Sigmoid colon (tissue), 7 donors: ENCODE results near the gene PRCP. TPM values are rescaled to one million over a fixed set of nuclear protein-coding genes. Genes with fewer than 3 reads are reported as not detected.

Source experiments
- DNase-seq: peaks from one replicate; pipeline ENCODE4 v3.0.0-alpha.2; 2019
- H3K27ac ChIP-seq, 4 donors: fragments of 200-600 bp; sonication (generic); one replicate each; pipeline ENCODE4 v1.5.1; 2016 to 2019; ENCODE audit warnings: mild to moderate bottlenecking in 1 of 4
- H3K27me3 ChIP-seq, 3 donors: fragments of 200-600 bp; sonication (generic); one replicate each; pipeline ENCODE4 v1.5.1; 2019; ENCODE audit warnings: mild to moderate bottlenecking in 1 of 3
- H3K36me3 ChIP-seq, 4 donors: fragments of 200-600 bp; sonication (generic); one replicate each; pipeline ENCODE4 v1.5.1; 2016 to 2019
- H3K4me1 ChIP-seq, 4 donors: fragments of 200-600 bp; sonication (generic); one replicate each; pipeline ENCODE4 v1.5.1; 2017 to 2019
- H3K4me3 ChIP-seq, 4 donors: fragments of 200-600 bp; sonication (generic); one replicate each; pipeline ENCODE4 v1.5.1; 2017 to 2019; ENCODE audit warnings: mild to moderate bottlenecking in 2 of 4, moderate library complexity in 1 of 4
- H3K9me3 ChIP-seq, 4 donors: fragments of 200-600 bp in 3 of 4; sonication (generic) in 3 of 4; one replicate each; pipeline versions ENCODE4 v1.5.1 to v1.6.1; 2013 to 2019
- EP300 ChIP-seq, 4 donors: sonication (generic); formaldehyde crosslinking; IDR thresholded peaks; one replicate each; pipeline ENCODE4 v1.6.1; 2017; ENCODE audit warnings: antibody characterized with exemption in 4 of 4
- POLR2A ChIP-seq, 2 donors: fragments of 450-650 bp; IDR thresholded peaks; one replicate each; pipeline ENCODE4 v1.6.1; 2016; ENCODE audit warnings: antibody characterized with exemption in 2 of 2, mild to moderate bottlenecking in 2 of 2, moderate library complexity in 2 of 2
- POLR2AphosphoS5 ChIP-seq, 4 donors: sonication (generic); formaldehyde crosslinking; IDR thresholded peaks; one replicate each; pipeline ENCODE4 v1.6.1; 2017; ENCODE audit warnings: antibody characterized with exemption in 4 of 4
- WGBS, 2 donors: extraction: QIAGEN DNeasy Blood & Tissue Kit; methylation state at CpG; one replicate each; pipeline ENCODE4 v1.1.7; 2013; 5-methylcytosine and 5-hydroxymethylcytosine counted together
- intact Hi-C: fragments of 100-400 bp; cut with DNase I; formaldehyde crosslinking; loops from one replicate; pipeline ENCODE4 v1.15.1; 2023
- polyA plus RNA-seq, 3 donors: library from polyadenylated mRNA; stranded (reverse); fragments of 200-250 nt; gene quantifications; one replicate each; pipeline ENCODE4 v1.2.3, GENCODE V29; 2013
- total RNA-seq, 4 donors: library from RNA; depleted of rRNA; stranded (reverse); fragments of >200 nt; gene quantifications; one replicate each; pipeline ENCODE4 v1.1.0, GENCODE V29; 2016
- TF ChIP-seq, protein P1 (sequence below), 4 experiments: fragments of 450-650 bp in 3 of 4; fragments of 200-600 bp in 1 of 4; IDR thresholded peaks; one replicate each; pipeline ENCODE4 v1.5.1; 2016 to 2019; ENCODE audit warnings: antibody characterized with exemption in 4 of 4, mild to moderate bottlenecking in 3 of 4, moderate library complexity in 2 of 4
- donor health status: healthy with polysubstance abuse.
- donor health status: Bipolar disorder and iron deficiency.
- donor health status: healthy.

Gene PRCP
- total and polyA plus RNA-seq, 7 donors: 12.6 to 40.2 (median 31.1) TPM

DNA sequence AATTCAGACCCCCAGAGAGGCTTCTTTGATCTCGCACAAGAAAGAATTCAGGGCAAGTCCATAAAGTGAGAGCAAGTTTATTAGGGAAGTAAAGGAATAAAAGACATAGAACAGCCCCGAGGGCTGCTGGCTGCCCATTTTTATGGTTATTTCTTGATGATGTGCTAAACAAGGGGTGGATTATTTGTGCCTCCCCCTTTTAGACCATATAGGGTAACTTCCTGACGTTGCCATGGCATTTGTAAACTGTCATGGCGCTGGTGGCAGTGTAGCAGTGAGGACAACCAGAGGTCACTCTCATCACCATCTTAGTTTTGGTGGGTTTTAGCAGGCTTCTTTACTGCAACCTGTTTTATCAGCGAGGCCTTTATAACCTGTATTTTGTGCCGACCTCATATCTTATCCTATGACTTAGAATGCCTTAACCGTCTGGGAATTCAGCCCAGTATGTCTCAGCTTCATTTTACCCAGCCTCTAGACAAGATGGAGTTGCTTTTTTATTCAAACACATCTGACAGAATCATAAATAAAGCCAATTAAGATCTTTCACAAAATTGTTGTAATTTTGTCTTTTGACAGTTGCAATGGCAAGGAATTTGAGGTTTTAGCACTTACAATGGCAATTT lies 8.9 kb upstream of the PRCP start:
- Histone ChIP-seq H3K27ac (no peak overlapping the region), H3K4me3 (no peak overlapping the region), H3K27me3 (no peaks in the 10 kb centered on the region), H3K9me3 (no peaks in the 10 kb centered on the region), H3K36me3 (no peaks in the 10 kb centered on the region), H3K4me1 (no peaks in the 10 kb centered on the region)
- WGBS, 2 donors: 28 to 72% methylated on average over 7 of the region's 7 CpGs
- no peak for DNase-seq
- TF ChIP-seq EP300 (IDR thresholded peaks at IDR 0.05): no peak
- TF ChIP-seq, protein P1, sequence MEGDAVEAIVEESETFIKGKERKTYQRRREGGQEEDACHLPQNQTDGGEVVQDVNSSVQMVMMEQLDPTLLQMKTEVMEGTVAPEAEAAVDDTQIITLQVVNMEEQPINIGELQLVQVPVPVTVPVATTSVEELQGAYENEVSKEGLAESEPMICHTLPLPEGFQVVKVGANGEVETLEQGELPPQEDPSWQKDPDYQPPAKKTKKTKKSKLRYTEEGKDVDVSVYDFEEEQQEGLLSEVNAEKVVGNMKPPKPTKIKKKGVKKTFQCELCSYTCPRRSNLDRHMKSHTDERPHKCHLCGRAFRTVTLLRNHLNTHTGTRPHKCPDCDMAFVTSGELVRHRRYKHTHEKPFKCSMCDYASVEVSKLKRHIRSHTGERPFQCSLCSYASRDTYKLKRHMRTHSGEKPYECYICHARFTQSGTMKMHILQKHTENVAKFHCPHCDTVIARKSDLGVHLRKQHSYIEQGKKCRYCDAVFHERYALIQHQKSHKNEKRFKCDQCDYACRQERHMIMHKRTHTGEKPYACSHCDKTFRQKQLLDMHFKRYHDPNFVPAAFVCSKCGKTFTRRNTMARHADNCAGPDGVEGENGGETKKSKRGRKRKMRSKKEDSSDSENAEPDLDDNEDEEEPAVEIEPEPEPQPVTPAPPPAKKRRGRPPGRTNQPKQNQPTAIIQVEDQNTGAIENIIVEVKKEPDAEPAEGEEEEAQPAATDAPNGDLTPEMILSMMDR (IDR thresholded peaks at IDR 0.05): no peak
- TF ChIP-seq POLR2AphosphoS5 (IDR thresholded peaks at IDR 0.05): no peak
- no peak for TF ChIP-seq POLR2A (IDR thresholded peaks at IDR 0.05)
- intact Hi-C loops: loop anchor here (10.0 kb wide), 2 partner anchors 816 to 906 kb away; no protein-coding TSS in a partner anchor

DNA sequence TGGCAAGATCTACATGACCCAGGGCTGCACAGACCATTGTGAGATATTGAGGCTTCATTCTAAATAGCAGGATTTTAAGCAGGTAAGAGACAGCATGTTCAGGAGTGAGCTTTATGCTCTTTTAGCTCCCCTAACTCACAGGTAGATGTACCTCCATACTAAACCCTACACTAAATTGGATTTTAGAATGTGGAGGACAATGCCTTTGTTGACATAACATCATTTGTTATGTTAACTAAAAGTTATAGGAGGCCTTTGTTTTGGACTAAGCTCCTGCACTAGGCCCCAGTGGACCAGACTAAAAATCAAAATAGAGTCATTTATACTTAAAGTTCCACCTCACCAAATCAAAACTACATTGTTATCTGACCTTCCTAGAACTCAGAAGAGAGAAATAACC lies 8.1 kb upstream of the PRCP start:
- H3K36me3 ChIP-seq: no peaks in the 10 kb centered on the region
- intact Hi-C loops: loop anchor here (10.0 kb wide), 2 partner anchors 816 to 906 kb away; no protein-coding TSS in a partner anchor
- H3K27me3 ChIP-seq: no peaks in the 10 kb centered on the region
- no peak overlapping the region for H3K27ac ChIP-seq
- no peaks in the 10 kb centered on the region for H3K4me1 ChIP-seq
- H3K4me3 ChIP-seq: no peak overlapping the region
- no peak for DNase-seq
- no peak for TF ChIP-seq POLR2A (IDR thresholded peaks at IDR 0.05)
- no peak for TF ChIP-seq POLR2AphosphoS5 (IDR thresholded peaks at IDR 0.05)
- TF ChIP-seq EP300 (IDR thresholded peaks at IDR 0.05): no peak
- TF ChIP-seq, protein P1 (IDR thresholded peaks at IDR 0.05): no peak
- H3K9me3 ChIP-seq: no peaks in the 10 kb centered on the region

DNA sequence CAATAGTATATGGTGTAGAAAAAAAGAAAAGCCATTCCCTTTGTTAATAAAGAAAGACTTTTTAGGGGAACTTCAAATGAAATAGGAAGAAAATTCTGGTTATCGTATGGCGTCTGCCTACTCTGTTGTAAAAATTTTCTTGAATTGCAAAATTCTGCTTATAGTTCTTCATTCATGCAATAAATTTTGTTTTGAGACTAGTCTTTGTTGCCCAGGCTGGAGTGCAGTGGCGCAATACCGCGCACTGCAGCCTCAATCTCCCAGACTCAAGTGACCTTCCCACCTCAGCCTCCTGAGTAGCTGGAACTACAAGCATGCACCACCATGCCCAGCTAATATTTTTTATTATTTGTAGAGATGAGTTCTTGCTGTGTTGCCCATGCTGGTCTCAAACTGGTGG lies 7.1 kb upstream of the PRCP start:
- TF ChIP-seq POLR2AphosphoS5 (IDR thresholded peaks at IDR 0.05) (no peak), POLR2A (IDR thresholded peaks at IDR 0.05) (no peak), EP300 (IDR thresholded peaks at IDR 0.05) (no peak)
- TF ChIP-seq, protein P1 (IDR thresholded peaks at IDR 0.05): no peak
- Histone ChIP-seq H3K27ac (no peak overlapping the region), H3K4me1 (no peaks in the 10 kb centered on the region), H3K4me3 (no peak overlapping the region), H3K27me3 (no peaks in the 10 kb centered on the region), H3K9me3 (no peaks in the 10 kb centered on the region), H3K36me3 (no peaks in the 10 kb centered on the region)
- 91 to 95% methylated on average over 5 of the region's 5 CpGs for WGBS, 2 donors
- intact Hi-C loops: loop anchor here (2.0 to 10.0 kb wide), 4 partner anchors 343 to 907 kb away; no protein-coding TSS in a partner anchor
- no peak for DNase-seq

DNA sequence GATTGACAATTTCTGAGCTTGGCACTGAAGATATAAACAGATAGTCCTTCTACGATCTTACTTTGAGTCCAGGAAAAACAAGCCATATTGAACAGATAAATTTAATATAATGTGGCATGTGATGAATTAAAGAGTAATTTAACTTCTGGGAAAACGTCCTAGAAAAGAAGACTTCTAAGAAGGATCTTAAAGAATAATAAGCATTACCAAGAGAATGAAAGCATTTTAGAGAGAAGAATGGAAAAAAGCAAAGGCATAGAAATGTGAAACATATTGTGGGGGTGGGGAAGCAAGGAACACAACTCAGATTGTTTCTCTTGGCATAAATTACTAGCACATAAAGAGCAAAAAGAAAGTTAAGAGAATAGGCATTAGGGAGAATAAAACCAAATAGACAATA lies 6.7 kb upstream of the PRCP start:
- no peaks in the 10 kb centered on the region for H3K27me3 ChIP-seq
- H3K27ac ChIP-seq: no peak overlapping the region
- intact Hi-C loops: loop anchor here (2.0 to 10.0 kb wide), 4 partner anchors 344 to 908 kb away; no protein-coding TSS in a partner anchor
- peaks cover 0 to 2% (median 1%) of the 10 kb centered on the region in 4 donors for H3K4me1 ChIP-seq
- no peaks in the 10 kb centered on the region for H3K36me3 ChIP-seq
- TF ChIP-seq POLR2AphosphoS5 (IDR thresholded peaks at IDR 0.05) (no peak), POLR2A (IDR thresholded peaks at IDR 0.05) (no peak), EP300 (IDR thresholded peaks at IDR 0.05) (no peak)
- TF ChIP-seq, protein P1 (IDR thresholded peaks at IDR 0.05): no peak
- 59 to 69% methylated on average over 2 of the region's 2 CpGs for WGBS, 2 donors
- DNase-seq: no peak
- H3K9me3 ChIP-seq: no peaks in the 10 kb centered on the region
- no peak overlapping the region for H3K4me3 ChIP-seq
